Measurements from ENCODE around the gene GOLGA1.
"Not testable (repeated sequence)": the region's sequence is repeated elsewhere in the genome, so short reads cannot be mapped to it uniquely, and the experiment has no call there.

The GOLGA1 gene

GRCh38 chr9:124940521-124940893 lies 376 bp downstream of the GOLGA1 start:
- H3K9me3 ChIP-seq (ENCODE audit: control insufficient read depth in 5 of 5, low read length in 5 of 5): no peaks in the 10 kb centered on the region

DNA sequence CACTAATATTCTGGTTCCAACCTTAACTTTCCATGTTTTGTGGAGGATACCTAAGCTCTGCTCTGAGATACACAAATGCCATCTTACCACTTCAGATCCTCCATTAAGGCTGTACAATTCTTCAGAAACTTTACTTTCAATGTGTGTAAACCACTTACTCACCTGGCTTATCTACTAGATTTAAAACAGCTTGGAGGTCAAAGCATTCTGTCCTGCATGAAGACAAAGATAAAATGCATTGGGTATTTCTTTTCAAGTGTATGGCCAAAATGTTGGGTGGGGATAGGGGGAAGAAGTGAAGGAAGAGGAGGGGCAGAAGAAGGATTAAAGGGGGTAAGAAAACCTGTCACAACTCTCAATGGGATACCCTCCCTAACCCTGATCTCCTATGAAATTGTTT lies 939 bp downstream of the GOLGA1 start:
- Histone ChIP-seq H3K27ac (ENCODE audit: low read depth, low read length) (peak overlapping the region; percentile 99), H3K4me3 (ENCODE audit: low read depth in 1 of 5, low read length in 5 of 5) (peak overlapping the region; percentile 69 to 98 (median 94)), H3K9ac (ENCODE audit: low read length in 5 of 5) (peak overlapping the region; percentile 79 to 99 (median 92))

More at GRCh38 chr9:124940521-124940893, 376 bp downstream of the GOLGA1 start:
- peak overlapping the region; percentile 69 to 98 (median 94) for H3K4me3 ChIP-seq (ENCODE audit: low read depth in 1 of 5, low read length in 5 of 5)
- peak overlapping the region; percentile 99 for H3K27ac ChIP-seq (ENCODE audit: low read depth, low read length)
- H3K27me3 ChIP-seq (ENCODE audit: control insufficient read depth in 5 of 5, insufficient read depth in 4 of 5, low read length in 5 of 5): no peaks in the 10 kb centered on the region
- peaks cover 0 to 21% (median 18%) of the 10 kb centered on the region in 5 donors for H3K4me1 ChIP-seq (ENCODE audit: control insufficient read depth in 5 of 5, insufficient read depth in 5 of 5, low read length in 5 of 5)
- H3K9ac ChIP-seq (ENCODE audit: low read length in 5 of 5): peak overlapping the region; percentile 79 to 99 (median 92)
- peaks cover 9 to 18% (median 14%) of the 10 kb centered on the region in 5 donors for H3K36me3 ChIP-seq (ENCODE audit: control insufficient read depth in 5 of 5, insufficient read depth in 5 of 5, low read length in 5 of 5)

GRCh38 chr9:124934290-124934689 lies 6.6 kb downstream of the GOLGA1 start:
- Histone ChIP-seq H3K36me3 (ENCODE audit: control insufficient read depth in 5 of 5, insufficient read depth in 5 of 5, low read length in 5 of 5) (peaks cover 47 to 73% (median 53%) of the 10 kb centered on the region in 5 donors), H3K27ac (ENCODE audit: low read depth, low read length) (no peak overlapping the region), H3K4me3 (ENCODE audit: low read depth in 1 of 5, low read length in 5 of 5) (no peak overlapping the region), H3K9ac (ENCODE audit: low read length in 5 of 5) (no peak overlapping the region), H3K27me3 (ENCODE audit: control insufficient read depth in 5 of 5, insufficient read depth in 4 of 5, low read length in 5 of 5) (no peaks in the 10 kb centered on the region), H3K4me1 (ENCODE audit: control insufficient read depth in 5 of 5, insufficient read depth in 5 of 5, low read length in 5 of 5) (no peaks in the 10 kb centered on the region), H3K9me3 (ENCODE audit: control insufficient read depth in 5 of 5, low read length in 5 of 5) (no peaks in the 10 kb centered on the region)

More for the DNA sequence above, 939 bp downstream of the GOLGA1 start:
- Histone ChIP-seq H3K4me1 (ENCODE audit: control insufficient read depth in 5 of 5, insufficient read depth in 5 of 5, low read length in 5 of 5) (peaks cover 0 to 21% (median 18%) of the 10 kb centered on the region in 5 donors), H3K36me3 (ENCODE audit: control insufficient read depth in 5 of 5, insufficient read depth in 5 of 5, low read length in 5 of 5) (peaks cover 9 to 23% (median 17%) of the 10 kb centered on the region in 5 donors), H3K27me3 (ENCODE audit: control insufficient read depth in 5 of 5, insufficient read depth in 4 of 5, low read length in 5 of 5) (no peaks in the 10 kb centered on the region), H3K9me3 (ENCODE audit: control insufficient read depth in 5 of 5, low read length in 5 of 5) (no peaks in the 10 kb centered on the region)

GRCh38 chr9:124932333-124932732 lies 8.6 kb downstream of the GOLGA1 start:
- H3K4me1 ChIP-seq (ENCODE audit: control insufficient read depth in 5 of 5, insufficient read depth in 5 of 5, low read length in 5 of 5): no peaks in the 10 kb centered on the region
- no peaks in the 10 kb centered on the region for H3K27me3 ChIP-seq (ENCODE audit: control insufficient read depth in 5 of 5, insufficient read depth in 4 of 5, low read length in 5 of 5)
- no peak overlapping the region for H3K9ac ChIP-seq (ENCODE audit: low read length in 5 of 5)
- H3K9me3 ChIP-seq (ENCODE audit: control insufficient read depth in 5 of 5, low read length in 5 of 5): no peaks in the 10 kb centered on the region
- no peak overlapping the region for H3K27ac ChIP-seq (ENCODE audit: low read depth, low read length)
- no peak overlapping the region for H3K4me3 ChIP-seq (ENCODE audit: low read depth in 1 of 5, low read length in 5 of 5)
- H3K36me3 ChIP-seq (ENCODE audit: control insufficient read depth in 5 of 5, insufficient read depth in 5 of 5, low read length in 5 of 5): peaks cover 58 to 82% (median 66%) of the 10 kb centered on the region in 5 donors

DNA sequence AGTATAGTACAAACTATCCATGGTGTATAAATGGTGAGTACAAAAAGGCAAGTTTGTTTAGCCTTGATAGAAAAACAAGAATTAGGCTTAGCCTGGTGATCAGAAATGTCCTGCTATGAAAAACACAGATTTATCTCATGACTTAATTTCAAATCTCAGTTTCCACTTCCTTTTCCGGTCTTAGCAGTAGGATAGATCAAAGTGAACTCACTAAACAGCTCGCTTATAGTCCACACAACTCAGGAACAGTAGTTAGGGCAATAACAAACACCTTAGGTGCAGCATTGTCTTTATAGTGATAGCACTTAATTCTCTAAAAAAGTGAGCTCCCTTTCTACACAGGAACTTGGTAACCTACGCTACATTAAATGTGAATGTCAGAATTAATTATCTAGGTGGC lies 11.4 kb downstream of the GOLGA1 start:
- no peaks in the 10 kb centered on the region for H3K9me3 ChIP-seq (ENCODE audit: control insufficient read depth in 5 of 5, low read length in 5 of 5)
- H3K4me3 ChIP-seq (ENCODE audit: low read depth in 1 of 5, low read length in 5 of 5): no peak overlapping the region
- no peaks in the 10 kb centered on the region for H3K27me3 ChIP-seq (ENCODE audit: control insufficient read depth in 5 of 5, insufficient read depth in 4 of 5, low read length in 5 of 5)
- no peaks in the 10 kb centered on the region for H3K4me1 ChIP-seq (ENCODE audit: control insufficient read depth in 5 of 5, insufficient read depth in 5 of 5, low read length in 5 of 5)
- H3K9ac ChIP-seq (ENCODE audit: low read length in 5 of 5): no peak overlapping the region
- peaks cover 55 to 77% (median 63%) of the 10 kb centered on the region in 5 donors for H3K36me3 ChIP-seq (ENCODE audit: control insufficient read depth in 5 of 5, insufficient read depth in 5 of 5, low read length in 5 of 5)
- no peak overlapping the region for H3K27ac ChIP-seq (ENCODE audit: low read depth, low read length)

DNA sequence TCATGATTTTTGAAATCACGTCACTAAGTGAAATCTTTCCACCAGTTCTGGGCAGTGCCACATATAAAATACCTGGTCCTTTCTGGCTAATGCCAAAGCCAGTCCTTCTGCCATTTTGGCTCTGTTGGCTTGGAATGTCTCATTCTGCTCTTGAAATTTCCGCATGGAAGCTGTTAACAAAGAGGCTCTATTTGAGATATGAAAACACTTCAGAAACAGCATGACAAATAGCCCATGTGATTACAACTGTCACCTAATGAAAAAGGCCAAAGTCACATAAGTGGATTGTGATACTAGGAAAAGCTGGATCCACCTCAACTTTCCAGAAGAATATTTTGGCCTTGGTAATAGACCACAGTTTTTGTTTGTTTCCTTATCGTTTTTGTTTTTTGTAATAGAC lies 12.8 kb downstream of the GOLGA1 start:
- no peaks in the 10 kb centered on the region for H3K9me3 ChIP-seq (ENCODE audit: control insufficient read depth in 5 of 5, low read length in 5 of 5)
- H3K36me3 ChIP-seq (ENCODE audit: control insufficient read depth in 5 of 5, insufficient read depth in 5 of 5, low read length in 5 of 5): peaks cover 52 to 73% (median 57%) of the 10 kb centered on the region in 5 donors
- H3K4me3 ChIP-seq (ENCODE audit: low read depth in 1 of 5, low read length in 5 of 5): no peak overlapping the region
- no peak overlapping the region for H3K9ac ChIP-seq (ENCODE audit: low read length in 5 of 5)
- no peak overlapping the region for H3K27ac ChIP-seq (ENCODE audit: low read depth, low read length)
- H3K27me3 ChIP-seq (ENCODE audit: control insufficient read depth in 5 of 5, insufficient read depth in 4 of 5, low read length in 5 of 5): no peaks in the 10 kb centered on the region
- H3K4me1 ChIP-seq (ENCODE audit: control insufficient read depth in 5 of 5, insufficient read depth in 5 of 5, low read length in 5 of 5): no peaks in the 10 kb centered on the region

- H3K4me3 ChIP-seq (ENCODE audit: low read depth in 1 of 5, low read length in 5 of 5); H3K9me3 ChIP-seq (ENCODE audit: control insufficient read depth in 5 of 5, low read length in 5 of 5); H3K4me1 ChIP-seq (ENCODE audit: control insufficient read depth in 5 of 5, insufficient read depth in 5 of 5, low read length in 5 of 5); H3K27ac ChIP-seq (ENCODE audit: low read depth, low read length); H3K27me3 ChIP-seq (ENCODE audit: control insufficient read depth in 5 of 5, insufficient read depth in 4 of 5, low read length in 5 of 5); H3K9ac ChIP-seq (ENCODE audit: low read length in 5 of 5): not testable (repeated sequence)
- H3K36me3 ChIP-seq (ENCODE audit: control insufficient read depth in 5 of 5, insufficient read depth in 5 of 5, low read length in 5 of 5): peaks cover 18 to 58% (median 42%) of the 10 kb centered on the region in 5 donors
These were observed 20.5 kb downstream of the GOLGA1 start for GRCh38 chr9:124920394-124920793.

- Histone ChIP-seq H3K27me3 (ENCODE audit: control insufficient read depth in 5 of 5, insufficient read depth in 4 of 5, low read length in 5 of 5) (no peaks in the 10 kb centered on the region), H3K4me3 (ENCODE audit: low read depth in 1 of 5, low read length in 5 of 5) (no peak overlapping the region), H3K9ac (ENCODE audit: low read length in 5 of 5) (no peak overlapping the region), H3K36me3 (ENCODE audit: control insufficient read depth in 5 of 5, insufficient read depth in 5 of 5, low read length in 5 of 5) (peaks cover 28 to 66% (median 52%) of the 10 kb centered on the region in 5 donors), H3K27ac (ENCODE audit: low read depth, low read length) (no peak overlapping the region), H3K9me3 (ENCODE audit: control insufficient read depth in 5 of 5, low read length in 5 of 5) (no peaks in the 10 kb centered on the region), H3K4me1 (ENCODE audit: control insufficient read depth in 5 of 5, insufficient read depth in 5 of 5, low read length in 5 of 5) (peaks cover 0 to 14% (median 9%) of the 10 kb centered on the region in 5 donors)
These were observed 26.0 kb downstream of the GOLGA1 start for GRCh38 chr9:124914753-124915405.

DNA sequence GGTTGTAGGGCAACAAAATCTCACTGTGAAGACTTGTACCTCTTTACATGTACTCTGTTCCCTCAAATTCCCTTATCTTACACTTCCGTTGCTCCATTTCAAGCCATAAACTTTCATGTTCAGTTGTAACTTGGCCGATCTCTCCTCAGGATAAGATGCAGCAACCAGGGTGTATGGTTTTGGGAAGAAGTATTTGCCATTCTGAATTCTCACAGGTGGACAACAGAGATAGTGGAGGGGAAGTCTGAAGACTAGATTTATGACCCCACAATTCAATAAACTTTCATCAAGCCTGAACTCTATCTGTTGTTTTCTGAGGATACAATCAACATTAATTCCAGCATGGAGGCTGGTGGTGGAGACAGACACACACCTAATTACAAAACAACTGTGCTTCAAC lies 27.5 kb downstream of the GOLGA1 start:
- Histone ChIP-seq H3K27ac (ENCODE audit: low read depth, low read length) (no peak overlapping the region), H3K27me3 (ENCODE audit: control insufficient read depth in 5 of 5, insufficient read depth in 4 of 5, low read length in 5 of 5) (no peaks in the 10 kb centered on the region), H3K4me1 (ENCODE audit: control insufficient read depth in 5 of 5, insufficient read depth in 5 of 5, low read length in 5 of 5) (peaks cover 0 to 14% (median 9%) of the 10 kb centered on the region in 5 donors), H3K36me3 (ENCODE audit: control insufficient read depth in 5 of 5, insufficient read depth in 5 of 5, low read length in 5 of 5) (peaks cover 28 to 55% (median 44%) of the 10 kb centered on the region in 5 donors), H3K4me3 (ENCODE audit: low read depth in 1 of 5, low read length in 5 of 5) (no peak overlapping the region), H3K9me3 (ENCODE audit: control insufficient read depth in 5 of 5, low read length in 5 of 5) (no peaks in the 10 kb centered on the region), H3K9ac (ENCODE audit: low read length in 5 of 5) (no peak overlapping the region)

GRCh38 chr9:124911766-124912165 lies 29.1 kb downstream of the GOLGA1 start:
- H3K36me3 ChIP-seq (ENCODE audit: control insufficient read depth in 5 of 5, insufficient read depth in 5 of 5, low read length in 5 of 5): peaks cover 22 to 59% (median 44%) of the 10 kb centered on the region in 5 donors
- H3K27me3 ChIP-seq (ENCODE audit: control insufficient read depth in 5 of 5, insufficient read depth in 4 of 5, low read length in 5 of 5): no peaks in the 10 kb centered on the region
- H3K9ac ChIP-seq (ENCODE audit: low read length in 5 of 5): no peak overlapping the region
- peaks cover 0 to 16% (median 13%) of the 10 kb centered on the region in 5 donors for H3K4me1 ChIP-seq (ENCODE audit: control insufficient read depth in 5 of 5, insufficient read depth in 5 of 5, low read length in 5 of 5)
- H3K9me3 ChIP-seq (ENCODE audit: control insufficient read depth in 5 of 5, low read length in 5 of 5): no peaks in the 10 kb centered on the region
- H3K27ac ChIP-seq (ENCODE audit: low read depth, low read length): no peak overlapping the region
- H3K4me3 ChIP-seq (ENCODE audit: low read depth in 1 of 5, low read length in 5 of 5): no peak overlapping the region
